ENCODE results near the gene CCAR1.

CCAR1 gene, protein sequence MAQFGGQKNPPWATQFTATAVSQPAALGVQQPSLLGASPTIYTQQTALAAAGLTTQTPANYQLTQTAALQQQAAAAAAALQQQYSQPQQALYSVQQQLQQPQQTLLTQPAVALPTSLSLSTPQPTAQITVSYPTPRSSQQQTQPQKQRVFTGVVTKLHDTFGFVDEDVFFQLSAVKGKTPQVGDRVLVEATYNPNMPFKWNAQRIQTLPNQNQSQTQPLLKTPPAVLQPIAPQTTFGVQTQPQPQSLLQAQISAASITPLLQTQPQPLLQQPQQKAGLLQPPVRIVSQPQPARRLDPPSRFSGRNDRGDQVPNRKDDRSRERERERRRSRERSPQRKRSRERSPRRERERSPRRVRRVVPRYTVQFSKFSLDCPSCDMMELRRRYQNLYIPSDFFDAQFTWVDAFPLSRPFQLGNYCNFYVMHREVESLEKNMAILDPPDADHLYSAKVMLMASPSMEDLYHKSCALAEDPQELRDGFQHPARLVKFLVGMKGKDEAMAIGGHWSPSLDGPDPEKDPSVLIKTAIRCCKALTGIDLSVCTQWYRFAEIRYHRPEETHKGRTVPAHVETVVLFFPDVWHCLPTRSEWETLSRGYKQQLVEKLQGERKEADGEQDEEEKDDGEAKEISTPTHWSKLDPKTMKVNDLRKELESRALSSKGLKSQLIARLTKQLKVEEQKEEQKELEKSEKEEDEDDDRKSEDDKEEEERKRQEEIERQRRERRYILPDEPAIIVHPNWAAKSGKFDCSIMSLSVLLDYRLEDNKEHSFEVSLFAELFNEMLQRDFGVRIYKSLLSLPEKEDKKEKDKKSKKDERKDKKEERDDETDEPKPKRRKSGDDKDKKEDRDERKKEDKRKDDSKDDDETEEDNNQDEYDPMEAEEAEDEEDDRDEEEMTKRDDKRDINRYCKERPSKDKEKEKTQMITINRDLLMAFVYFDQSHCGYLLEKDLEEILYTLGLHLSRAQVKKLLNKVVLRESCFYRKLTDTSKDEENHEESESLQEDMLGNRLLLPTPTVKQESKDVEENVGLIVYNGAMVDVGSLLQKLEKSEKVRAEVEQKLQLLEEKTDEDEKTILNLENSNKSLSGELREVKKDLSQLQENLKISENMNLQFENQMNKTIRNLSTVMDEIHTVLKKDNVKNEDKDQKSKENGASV

DNA sequence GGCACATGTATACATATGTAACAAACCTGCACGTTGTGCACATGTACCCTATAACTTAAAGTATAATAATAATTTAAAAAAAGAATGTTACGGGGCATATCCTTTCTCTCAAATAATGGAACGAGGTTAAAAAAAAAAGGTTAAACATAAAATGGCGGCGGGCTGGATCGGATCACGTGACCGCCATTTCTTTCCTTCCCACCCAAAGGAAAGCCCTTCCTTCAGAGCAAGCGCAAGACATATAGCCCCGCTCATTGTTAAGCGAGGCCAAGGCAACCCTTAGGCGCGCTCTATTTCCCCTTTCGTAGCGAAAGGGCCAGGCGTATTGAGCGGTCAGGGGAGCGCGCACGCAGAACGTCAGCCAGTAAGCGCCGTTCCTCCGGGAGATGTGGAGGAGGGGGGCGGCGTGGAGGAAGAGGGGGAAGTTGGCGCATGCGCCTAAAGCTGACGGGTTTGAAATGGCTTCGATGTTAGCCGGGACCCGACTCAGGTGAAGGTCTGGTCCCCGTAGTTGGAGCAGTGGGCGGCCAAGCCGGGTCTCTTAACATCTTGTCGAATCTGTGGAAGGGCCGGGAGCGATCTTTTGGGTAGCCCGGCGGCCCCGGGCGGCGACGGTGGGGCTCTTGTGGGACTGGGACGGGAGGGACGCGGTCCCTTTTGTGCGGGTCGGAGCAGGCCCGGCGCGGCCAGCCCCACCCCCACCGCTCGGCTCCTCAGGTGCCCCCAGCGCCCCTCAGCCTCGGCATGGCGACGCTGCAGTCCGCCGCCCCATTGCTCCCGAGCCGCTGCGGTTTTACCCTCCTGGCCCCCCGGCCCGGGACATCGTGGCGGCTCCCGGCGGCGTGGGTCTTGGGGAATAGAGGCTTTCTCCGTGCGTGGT is at the start of gene CCAR1:
Gene CCAR1 (plus strand): TSS at position 447 of the 880 bp plus-strand sequence. CDS start 1,266 bp downstream, outside the sequence.
- no peak for TF ChIP-seq CTCF (IDR thresholded peaks at IDR 0.05)
- no peaks in the 10 kb centered on the region for H3K36me3 ChIP-seq (ENCODE audit: control insufficient read depth, insufficient read depth, low read length)
- H3K27me3 ChIP-seq (ENCODE audit: control insufficient read depth, insufficient read depth, low read length): no peaks in the 10 kb centered on the region
- peak within 1 kb of the TSS; percentile 99 for H2AFZ ChIP-seq
- H3K4me2 ChIP-seq (ENCODE audit: low read length): peak within 1 kb of the TSS; percentile 89
- H3K9me3 ChIP-seq (ENCODE audit: control insufficient read depth, low read length): no peaks in the 10 kb centered on the region
- peaks cover 5% of the 10 kb centered on the region for H3K79me2 ChIP-seq
- peak within 1 kb of the TSS; percentile 99 for H3K27ac ChIP-seq
- peak within 1 kb of the TSS; percentile 91 for H3K4me3 ChIP-seq (ENCODE audit: low read depth, low read length)
- H3K9ac ChIP-seq: peak within 1 kb of the TSS; percentile 98
- peaks cover 4% of the 10 kb centered on the region for H3K4me1 ChIP-seq

DNA sequence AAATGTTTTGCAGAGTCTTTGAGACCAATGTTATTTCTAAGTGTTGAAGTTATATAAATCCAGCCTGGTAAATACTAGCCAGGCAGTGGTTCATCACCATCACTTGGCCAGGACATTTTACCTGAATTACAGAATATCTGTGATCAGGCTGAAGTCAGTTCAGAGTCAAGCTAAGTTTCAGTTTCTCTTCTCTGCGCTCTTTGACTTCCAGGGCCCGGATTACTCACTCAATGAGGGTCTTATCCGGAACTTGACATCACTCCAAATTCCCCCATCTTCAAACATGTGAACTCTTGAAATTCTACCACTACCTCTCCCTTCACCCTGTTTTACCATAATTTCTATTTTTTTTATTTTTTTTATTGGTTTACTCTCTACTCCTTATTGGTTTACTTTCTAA is 36.6 kb upstream of the CCAR1 start:
- Histone ChIP-seq H2AFZ (no peak overlapping the region), H3K27ac (no peak overlapping the region), H3K9me3 (ENCODE audit: control insufficient read depth, low read length) (no peaks in the 10 kb centered on the region), H3K4me3 (ENCODE audit: low read depth, low read length) (no peak overlapping the region), H3K4me1 (no peaks in the 10 kb centered on the region), H3K36me3 (ENCODE audit: control insufficient read depth, insufficient read depth, low read length) (no peaks in the 10 kb centered on the region), H3K79me2 (no peaks in the 10 kb centered on the region), H3K4me2 (ENCODE audit: low read length) (no peak overlapping the region), H3K9ac (no peak overlapping the region), H3K27me3 (ENCODE audit: control insufficient read depth, insufficient read depth, low read length) (no peaks in the 10 kb centered on the region)
- TF ChIP-seq CTCF (IDR thresholded peaks at IDR 0.05): no peak

- Histone ChIP-seq H3K27ac (no peak overlapping the region), H3K9me3 (ENCODE audit: control insufficient read depth, low read length) (no peaks in the 10 kb centered on the region), H3K9ac (no peak overlapping the region), H3K4me2 (ENCODE audit: low read length) (no peak overlapping the region), H3K27me3 (ENCODE audit: control insufficient read depth, insufficient read depth, low read length) (no peaks in the 10 kb centered on the region), H3K36me3 (ENCODE audit: control insufficient read depth, insufficient read depth, low read length) (no peaks in the 10 kb centered on the region), H3K79me2 (no peaks in the 10 kb centered on the region), H3K4me1 (no peaks in the 10 kb centered on the region), H2AFZ (no peak overlapping the region), H3K4me3 (ENCODE audit: low read depth, low read length) (no peak overlapping the region)
- TF ChIP-seq CTCF (IDR thresholded peaks at IDR 0.05): no peak
Measured at GRCh38 chr10:68696018-68696417, 25.0 kb upstream of the CCAR1 start.

GRCh38 chr10:68697106-68697505 is 23.9 kb upstream of the CCAR1 start:
- H3K4me2 ChIP-seq (ENCODE audit: low read length): no peak overlapping the region
- H3K4me1 ChIP-seq: no peaks in the 10 kb centered on the region
- H3K4me3 ChIP-seq (ENCODE audit: low read depth, low read length): no peak overlapping the region
- H3K79me2 ChIP-seq: no peaks in the 10 kb centered on the region
- no peak overlapping the region for H3K9ac ChIP-seq
- H3K9me3 ChIP-seq (ENCODE audit: control insufficient read depth, low read length): no peaks in the 10 kb centered on the region
- no peak overlapping the region for H2AFZ ChIP-seq
- H3K36me3 ChIP-seq (ENCODE audit: control insufficient read depth, insufficient read depth, low read length): no peaks in the 10 kb centered on the region
- no peaks in the 10 kb centered on the region for H3K27me3 ChIP-seq (ENCODE audit: control insufficient read depth, insufficient read depth, low read length)
- TF ChIP-seq CTCF (IDR thresholded peaks at IDR 0.05): no peak
- no peak overlapping the region for H3K27ac ChIP-seq
